ENCODE data around the gene TPPP2.

GRCh38 chr14:21026274-21026987, 3.6 kb upstream of the TPPP2 start:
- no peak for TF ChIP-seq ZNF777 (tag by site-specific recombination; IDR thresholded peaks at IDR 0.05; ENCODE audit: borderline replicate concordance)
- no peak for TF ChIP-seq ZNF658 (tag by site-specific recombination; IDR thresholded peaks at IDR 0.05)
